NB4 (cell line): ENCODE data around the gene APP.

Experiments used
- TF ChIP-seq, protein P1 (sequence below): IDR thresholded peaks from 2 replicates; pipeline ENCODE4 v1.6.1; 2011; ENCODE audit warnings: low read depth, low read length
- TF ChIP-seq, protein P2 (sequence below): IDR thresholded peaks from one replicate; pipeline ENCODE4 v1.5.1; 2012; ENCODE audit warnings: low read depth, low read length

- TF ChIP-seq, protein P1, sequence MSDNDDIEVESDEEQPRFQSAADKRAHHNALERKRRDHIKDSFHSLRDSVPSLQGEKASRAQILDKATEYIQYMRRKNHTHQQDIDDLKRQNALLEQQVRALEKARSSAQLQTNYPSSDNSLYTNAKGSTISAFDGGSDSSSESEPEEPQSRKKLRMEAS, result no peak
- TF ChIP-seq, protein P2, sequence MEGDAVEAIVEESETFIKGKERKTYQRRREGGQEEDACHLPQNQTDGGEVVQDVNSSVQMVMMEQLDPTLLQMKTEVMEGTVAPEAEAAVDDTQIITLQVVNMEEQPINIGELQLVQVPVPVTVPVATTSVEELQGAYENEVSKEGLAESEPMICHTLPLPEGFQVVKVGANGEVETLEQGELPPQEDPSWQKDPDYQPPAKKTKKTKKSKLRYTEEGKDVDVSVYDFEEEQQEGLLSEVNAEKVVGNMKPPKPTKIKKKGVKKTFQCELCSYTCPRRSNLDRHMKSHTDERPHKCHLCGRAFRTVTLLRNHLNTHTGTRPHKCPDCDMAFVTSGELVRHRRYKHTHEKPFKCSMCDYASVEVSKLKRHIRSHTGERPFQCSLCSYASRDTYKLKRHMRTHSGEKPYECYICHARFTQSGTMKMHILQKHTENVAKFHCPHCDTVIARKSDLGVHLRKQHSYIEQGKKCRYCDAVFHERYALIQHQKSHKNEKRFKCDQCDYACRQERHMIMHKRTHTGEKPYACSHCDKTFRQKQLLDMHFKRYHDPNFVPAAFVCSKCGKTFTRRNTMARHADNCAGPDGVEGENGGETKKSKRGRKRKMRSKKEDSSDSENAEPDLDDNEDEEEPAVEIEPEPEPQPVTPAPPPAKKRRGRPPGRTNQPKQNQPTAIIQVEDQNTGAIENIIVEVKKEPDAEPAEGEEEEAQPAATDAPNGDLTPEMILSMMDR, result no peak
Measured at GRCh38 chr21:26057477-26058170, 112.9 kb downstream of the APP start.
